ENCODE results near the gene CYP21A2. TPM values are rescaled to one million over a fixed set of nuclear protein-coding genes. Genes with fewer than 3 reads are reported as not detected.

CYP21A2 gene
- total and polyA plus RNA-seq, 10 of the 15 experiments (the other 5 are each of a cell fraction or from before 2014, with no cell fraction given), result 0.04 to 0.92 (median 0.23) TPM; not detected in 7

GRCh38 chr6:32068867-32069266, 30.7 kb downstream of the CYP21A2 start (continued):
- TF ChIP-seq ZBTB40 (IDR thresholded peaks at IDR 0.05; ENCODE audit: borderline replicate concordance) (no peak), NRF1 (conservative IDR thresholded peaks at IDR 0.05; ENCODE audit: low read depth, low read length) (no peak), NFIC (IDR thresholded peaks at IDR 0.05; ENCODE audit: low read depth, low read length) (no peak), EGR1 (IDR thresholded peaks at IDR 0.05; ENCODE audit: borderline replicate concordance in 1 of 2, low read depth in 2 of 2, low read length in 2 of 2) (no peak), TAF1 (IDR thresholded peaks at IDR 0.05; ENCODE audit: borderline replicate concordance, low read depth, low read length) (no peak), RELA (IDR thresholded peaks at IDR 0.05; ENCODE audit: borderline replicate concordance, partially characterized antibody) (no peak), BRCA1 (IDR thresholded peaks at IDR 0.05; ENCODE audit: low read depth, low read length) (no peak)

GRCh38 chr6:32069460-32069859, 31.2 kb downstream of the CYP21A2 start:
- BruUV-seq (replicated peaks), result no TSS peak
- DNase-seq (ENCODE audit: low read depth, low spot score), result no peak
- Histone ChIP-seq H3K27ac (ENCODE audit: control insufficient read depth, insufficient read depth) (no peak overlapping the region), H3K4me2 (ENCODE audit: control insufficient read depth, insufficient read depth) (no peak overlapping the region), H2AFZ (ENCODE audit: control insufficient read depth, low read depth, low read length) (no peak overlapping the region), H3K9me3 (replicated peaks; ENCODE audit: control insufficient read depth, insufficient read depth, low read length) (no peaks in the 10 kb centered on the region), H3K27me3 (replicated peaks in 1 of 2; ENCODE audit: control insufficient read depth in 2 of 2, insufficient read depth in 2 of 2, low read length in 1 of 2) (peaks cover 0 to 3% of the 10 kb centered on the region in 2 experiments; a peak in 2 of 4 replicates), H3K4me1 (ENCODE audit: control insufficient read depth, insufficient read depth, low read length) (no peaks in the 10 kb centered on the region), H4K20me1 (ENCODE audit: control insufficient read depth, insufficient read depth) (no peaks in the 10 kb centered on the region), H3K36me3 (ENCODE audit: control insufficient read depth in 2 of 2, insufficient read depth in 2 of 2, low read length in 1 of 2) (no peaks in the 10 kb centered on the region), H3K79me2 (ENCODE audit: control insufficient read depth, insufficient read depth, low read length) (no peaks in the 10 kb centered on the region), H3K9ac (ENCODE audit: control insufficient read depth, insufficient read depth, low read length) (no peak overlapping the region), H3K4me3 (no peak overlapping the region)
- ChIA-PET CTCF (interaction anchor here (0.6 kb wide), 1 partner anchor 117 kb away, joined by 3 read pairs; no protein-coding TSS in a partner anchor), RAD21 (ENCODE audit: unreplicated experiment) (no interaction called here), POLR2A (no interaction called here), SMC1A (ENCODE audit: uncharacterized antibody, unreplicated experiment) (no interaction called here)
- 47% methylated on average over 17 of the region's 17 CpGs for WGBS (ENCODE audit: insufficient coverage, insufficient replicate concordance, low lambda C conversion rate, missing lambda C conversion rate)
- FAIRE-seq, result no peak
- no peak for ATAC-seq
- intact Hi-C loops (cut with micrococcal nuclease; ENCODE audit: unreplicated experiment) (no loop called here), in situ Hi-C loops (cut with MboI) (no loop called here)
- TF ChIP-seq PML (IDR thresholded peaks at IDR 0.05; ENCODE audit: low read length), result no peak
- TF ChIP-seq RUNX3 (IDR thresholded peaks at IDR 0.05; ENCODE audit: low read length), result no peak
- no peak for TF ChIP-seq ZSCAN29 (IDR thresholded peaks at IDR 0.05)
- no peak for TF ChIP-seq TBL1XR1 (IDR thresholded peaks at IDR 0.05; ENCODE audit: low read depth, low read length)
- no peak for TF ChIP-seq TARDBP (IDR thresholded peaks at IDR 0.05; ENCODE audit: borderline replicate concordance)
- TF ChIP-seq PBX3 (IDR thresholded peaks at IDR 0.05; ENCODE audit: insufficient replicate concordance, low read depth, low read length), result no peak
- TF ChIP-seq, protein P1, sequence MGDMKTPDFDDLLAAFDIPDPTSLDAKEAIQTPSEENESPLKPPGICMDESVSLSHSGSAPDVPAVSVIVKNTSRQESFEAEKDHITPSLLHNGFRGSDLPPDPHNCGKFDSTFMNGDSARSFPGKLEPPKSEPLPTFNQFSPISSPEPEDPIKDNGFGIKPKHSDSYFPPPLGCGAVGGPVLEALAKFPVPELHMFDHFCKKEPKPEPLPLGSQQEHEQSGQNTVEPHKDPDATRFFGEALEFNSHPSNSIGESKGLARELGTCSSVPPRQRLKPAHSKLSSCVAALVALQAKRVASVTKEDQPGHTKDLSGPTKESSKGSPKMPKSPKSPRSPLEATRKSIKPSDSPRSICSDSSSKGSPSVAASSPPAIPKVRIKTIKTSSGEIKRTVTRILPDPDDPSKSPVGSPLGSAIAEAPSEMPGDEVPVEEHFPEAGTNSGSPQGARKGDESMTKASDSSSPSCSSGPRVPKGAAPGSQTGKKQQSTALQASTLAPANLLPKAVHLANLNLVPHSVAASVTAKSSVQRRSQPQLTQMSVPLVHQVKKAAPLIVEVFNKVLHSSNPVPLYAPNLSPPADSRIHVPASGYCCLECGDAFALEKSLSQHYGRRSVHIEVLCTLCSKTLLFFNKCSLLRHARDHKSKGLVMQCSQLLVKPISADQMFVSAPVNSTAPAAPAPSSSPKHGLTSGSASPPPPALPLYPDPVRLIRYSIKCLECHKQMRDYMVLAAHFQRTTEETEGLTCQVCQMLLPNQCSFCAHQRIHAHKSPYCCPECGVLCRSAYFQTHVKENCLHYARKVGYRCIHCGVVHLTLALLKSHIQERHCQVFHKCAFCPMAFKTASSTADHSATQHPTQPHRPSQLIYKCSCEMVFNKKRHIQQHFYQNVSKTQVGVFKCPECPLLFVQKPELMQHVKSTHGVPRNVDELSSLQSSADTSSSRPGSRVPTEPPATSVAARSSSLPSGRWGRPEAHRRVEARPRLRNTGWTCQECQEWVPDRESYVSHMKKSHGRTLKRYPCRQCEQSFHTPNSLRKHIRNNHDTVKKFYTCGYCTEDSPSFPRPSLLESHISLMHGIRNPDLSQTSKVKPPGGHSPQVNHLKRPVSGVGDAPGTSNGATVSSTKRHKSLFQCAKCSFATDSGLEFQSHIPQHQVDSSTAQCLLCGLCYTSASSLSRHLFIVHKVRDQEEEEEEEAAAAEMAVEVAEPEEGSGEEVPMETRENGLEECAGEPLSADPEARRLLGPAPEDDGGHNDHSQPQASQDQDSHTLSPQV (IDR thresholded peaks at IDR 0.05), result no peak
- no peak for TF ChIP-seq POLR2AphosphoS5 (IDR thresholded peaks at IDR 0.05; ENCODE audit: low read length)
